ENCODE results near the gene PARD6G. TPM values are rescaled to one million over a fixed set of nuclear protein-coding genes. Genes with fewer than 3 reads are reported as not detected.
A peak's percentile ranks its signal among the peaks of the same experiment; 100 is the strongest.
"Not testable (repeated sequence)": the region's sequence is repeated elsewhere in the genome, so short reads cannot be mapped to it uniquely, and the experiment has no call there.

The PARD6G gene
- total and polyA plus RNA-seq, 2 of the 8 experiments (the other 6 are each of a cell fraction or from before 2014, with no cell fraction given), result 11.3 to 17.9 TPM

- H4K8ac ChIP-seq (ENCODE audit: extremely low read depth, insufficient read depth, low read length); H3K56ac ChIP-seq (replicated peaks; ENCODE audit: insufficient read length, low read depth, low read length); H2BK12ac ChIP-seq (ENCODE audit: low read depth, low read length); H3K18ac ChIP-seq (ENCODE audit: extremely low read depth, low read length); H4K5ac ChIP-seq (ENCODE audit: insufficient read length, low read depth, low read length); POLR2A ChIA-PET (ENCODE audit: partially characterized antibody); H3K23me2 ChIP-seq (ENCODE audit: low read depth, low read length); H3K4me2 ChIP-seq (ENCODE audit: insufficient read depth in 1 of 2, low read depth in 2 of 2, low read length in 2 of 2); H4K91ac ChIP-seq (replicated peaks; ENCODE audit: insufficient read length, low read length); H3K36me3 ChIP-seq (ENCODE audit: control insufficient read depth in 2 of 4, insufficient read depth in 4 of 4, low read length in 3 of 4); H4K20me1 ChIP-seq (replicated peaks in 1 of 2; ENCODE audit: control insufficient read depth in 1 of 2, insufficient read depth in 2 of 2, low read length in 2 of 2); H2BK20ac ChIP-seq (ENCODE audit: low read length); H2BK5ac ChIP-seq (ENCODE audit: low read depth, low read length); H3K79me1 ChIP-seq (ENCODE audit: low read depth, low read length); H2BK120ac ChIP-seq (replicated peaks; ENCODE audit: low read depth, low read length); H3K23ac ChIP-seq (ENCODE audit: insufficient read length); H3K14ac ChIP-seq (ENCODE audit: insufficient read length); H3K9ac ChIP-seq (replicated peaks in 1 of 4; ENCODE audit: extremely low read depth in 1 of 4, low read depth in 3 of 4, low read length in 3 of 4); H3K4me3 ChIP-seq (ENCODE audit: extremely low read depth in 1 of 4, insufficient read depth in 2 of 4, low read depth in 3 of 4, low read length in 4 of 4); H2BK15ac ChIP-seq (ENCODE audit: low read length); H3K27ac ChIP-seq (ENCODE audit: low read depth, low read length); H3K4ac ChIP-seq (replicated peaks; ENCODE audit: insufficient read length, low read depth, low read length); H3K4me1 ChIP-seq (replicated peaks in 1 of 4; ENCODE audit: control insufficient read depth in 3 of 4, insufficient read depth in 4 of 4, low read length in 3 of 4); H3K27me3 ChIP-seq (replicated peaks in 1 of 4; ENCODE audit: control insufficient read depth in 3 of 4, extremely low read depth in 1 of 4, insufficient read depth in 3 of 4, low read length in 3 of 4); H2AFZ ChIP-seq (ENCODE audit: low read length); H3K79me2 ChIP-seq (ENCODE audit: control insufficient read depth in 1 of 2, insufficient read depth in 2 of 2, low read length in 2 of 2); H2AK5ac ChIP-seq (ENCODE audit: low read depth, low read length): not testable (repeated sequence)
- CTCF ChIA-PET (ENCODE audit: partially characterized antibody), result interaction anchor here (1.6 to 4.9 kb wide), 4 partner anchors 56 to 98 kb away, joined by 4 to 58 read pairs (median 30); no protein-coding TSS in a partner anchor
- FAIRE-seq (peak; percentile 90), DNase-seq (ENCODE audit: low read depth in 1 of 2, low spot score in 2 of 2) (peak in 1 of 2 experiments; percentile 90)
- H3K9me3 ChIP-seq (ENCODE audit: insufficient read depth in 2 of 2, low read depth in 1 of 2, low read length in 1 of 2), result peaks cover 10 to 13% of the 10 kb centered on the region in 2 experiments; a peak in 2 of 4 replicates
- WGBS, 2 experiments (ENCODE audit: extremely low coverage in 1 of 2, insufficient coverage in 1 of 2, insufficient read length in 1 of 2, insufficient replicate concordance in 2 of 2, low coverage in 1 of 2, low lambda C conversion rate in 2 of 2, missing lambda C conversion rate in 1 of 2), result 44% methylated on average over 12 of the region's 12 CpGs; no CpG with 5 or more reads in 1 of the 2 experiments
- peak; percentile 91 to 92 for TF ChIP-seq RAD21 (IDR thresholded peaks at IDR 0.05 in 1 of 2, conservative IDR thresholded peaks at IDR 0.05 in 1 of 2; ENCODE audit: low read depth in 2 of 2, low read length in 2 of 2)
- peak; percentile 79 for TF ChIP-seq JUND (IDR thresholded peaks at IDR 0.05; ENCODE audit: low read length)
- TF ChIP-seq EGR1 (IDR thresholded peaks at IDR 0.05; ENCODE audit: borderline replicate concordance, low read depth, low read length), result 0 out of 2 replicates have a peak, but pooled peaks have one; percentile 12
- peak; percentile 75 to 94 (median 93) for TF ChIP-seq CTCF (IDR thresholded peaks at IDR 0.05; ENCODE audit: control extremely low read depth in 1 of 3, insufficient read depth in 1 of 3, low read depth in 1 of 3, low read length in 3 of 3)
- peak; percentile 69 for TF ChIP-seq YY1 (IDR thresholded peaks at IDR 0.05; ENCODE audit: low read depth, low read length)
- TF ChIP-seq GABPA (IDR thresholded peaks at IDR 0.05; ENCODE audit: borderline replicate concordance, insufficient read depth, low read length), result peak; percentile 18; the same call in 1 of the 2 replicates
- 0 out of 2 replicates have a peak, but pooled peaks have one; percentile 33 for TF ChIP-seq CEBPB (IDR thresholded peaks at IDR 0.05; ENCODE audit: low read depth, low read length)
Observed at GRCh38 chr18:80257579-80258543, 10.5 kb upstream of the PARD6G start.

All from H1 (cell line).